Ishikawa (cell line): ENCODE measurements around the gene NSUN7.

Experiments used
- CEBPB ChIP-seq: IDR thresholded peaks from 2 replicates; pipeline ENCODE4 v1.6.1; 2012
- CREB1 ChIP-seq: IDR thresholded peaks from 2 replicates; pipeline ENCODE4 v1.6.1; 2012; ENCODE audit warnings: low read depth
- EGR1 ChIP-seq: IDR thresholded peaks from 2 replicates; pipeline ENCODE4 v1.6.1; 2012
- EP300 ChIP-seq: IDR thresholded peaks from 2 replicates; pipeline ENCODE4 v1.6.1; 2012; ENCODE audit warnings: borderline replicate concordance
- FOXM1 ChIP-seq: IDR thresholded peaks from 2 replicates; pipeline ENCODE4 v1.6.1; 2012; ENCODE audit warnings: low read depth, borderline replicate concordance
- MAX ChIP-seq: IDR thresholded peaks from 2 replicates; pipeline ENCODE4 v1.6.1; 2012
- NFIC ChIP-seq: IDR thresholded peaks from 2 replicates; pipeline ENCODE4 v1.6.1; 2012
- RAD21 ChIP-seq: IDR thresholded peaks from 2 replicates; pipeline ENCODE4 v1.6.1; 2012; ENCODE audit warnings: low read depth
- REST ChIP-seq: IDR thresholded peaks from 2 replicates; pipeline ENCODE4 v1.6.1; 2012; ENCODE audit warnings: low read depth, mild to moderate bottlenecking
- TAF1 ChIP-seq: IDR thresholded peaks from 2 replicates; pipeline ENCODE4 v1.6.1; 2012; ENCODE audit warnings: low read depth, mild to moderate bottlenecking
- TCF12 ChIP-seq: IDR thresholded peaks from 2 replicates; pipeline ENCODE4 v1.6.1; 2012; ENCODE audit warnings: low read depth
- TEAD4 ChIP-seq: IDR thresholded peaks from 2 replicates; pipeline ENCODE4 v1.6.1; 2012
- USF1 ChIP-seq: IDR thresholded peaks from 2 replicates; pipeline ENCODE4 v1.6.1; 2012
- YY1 ChIP-seq: IDR thresholded peaks from 2 replicates; pipeline ENCODE4 v1.6.1; 2012; ENCODE audit warnings: low read depth
- ZBTB7A ChIP-seq: IDR thresholded peaks from 2 replicates; pipeline ENCODE4 v1.6.1; 2012; ENCODE audit warnings: low read depth

The NSUN7 gene

GRCh38 chr4:40778090-40778489 is 28.3 kb downstream of the NSUN7 start:
- TF ChIP-seq EP300: no peak
- TF ChIP-seq CEBPB: no peak
- no peak for TF ChIP-seq REST
- TF ChIP-seq NFIC: no peak
- no peak for TF ChIP-seq ZBTB7A
- TF ChIP-seq TEAD4: no peak
- TF ChIP-seq TCF12: no peak

DNA sequence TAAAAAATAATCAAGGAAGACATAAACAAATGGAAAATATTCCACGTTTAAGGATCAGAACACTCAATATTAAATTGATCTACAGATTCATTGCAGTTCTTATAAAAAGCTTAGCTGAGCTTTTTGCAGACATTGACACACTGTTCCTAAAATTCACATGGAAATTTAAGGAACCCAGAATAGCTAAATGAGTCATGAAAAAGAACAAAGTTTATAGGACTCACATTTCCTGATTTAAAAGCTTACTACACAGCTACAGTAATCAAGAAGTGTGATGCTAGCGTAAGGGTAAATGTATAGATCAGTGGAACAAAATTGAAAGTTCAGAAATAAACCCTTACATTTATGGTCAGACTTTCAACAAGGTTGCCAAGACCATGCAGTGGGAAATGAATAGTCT is 33.1 kb downstream of the NSUN7 start:
- no peak for TF ChIP-seq USF1
- no peak for TF ChIP-seq TAF1
- TF ChIP-seq EGR1: no peak
- no peak for TF ChIP-seq TCF12
- no peak for TF ChIP-seq EP300

DNA sequence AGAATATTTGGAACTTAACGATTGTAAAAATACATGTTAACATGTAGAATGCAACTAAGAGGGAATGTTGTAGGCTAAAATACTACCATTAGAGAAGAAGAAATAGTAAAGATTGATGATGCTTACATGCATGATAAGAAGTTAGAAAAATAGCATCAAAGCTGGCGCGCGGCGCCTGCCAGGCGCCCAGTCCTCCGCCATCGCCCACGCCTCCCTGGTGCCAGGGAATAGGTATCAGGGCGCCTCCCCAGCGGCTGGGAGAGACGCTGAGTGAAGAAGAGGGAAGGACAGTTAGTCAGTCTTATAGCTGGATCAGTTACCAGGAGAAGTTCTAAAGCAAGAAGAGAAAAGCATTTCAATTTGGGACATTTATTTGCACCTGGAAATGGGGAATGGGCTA is 36.0 kb downstream of the NSUN7 start:
- TF ChIP-seq EP300: no peak
- TF ChIP-seq MAX: no peak
- TF ChIP-seq ZBTB7A: no peak
- TF ChIP-seq USF1: no peak
- TF ChIP-seq REST: no peak
- TF ChIP-seq TEAD4: no peak
- TF ChIP-seq EGR1: no peak
- no peak for TF ChIP-seq TAF1
- no peak for TF ChIP-seq CREB1
- no peak for TF ChIP-seq NFIC
- TF ChIP-seq YY1: no peak
- TF ChIP-seq FOXM1: no peak
- TF ChIP-seq CEBPB: no peak
- no peak for TF ChIP-seq RAD21
- no peak for TF ChIP-seq TCF12

DNA sequence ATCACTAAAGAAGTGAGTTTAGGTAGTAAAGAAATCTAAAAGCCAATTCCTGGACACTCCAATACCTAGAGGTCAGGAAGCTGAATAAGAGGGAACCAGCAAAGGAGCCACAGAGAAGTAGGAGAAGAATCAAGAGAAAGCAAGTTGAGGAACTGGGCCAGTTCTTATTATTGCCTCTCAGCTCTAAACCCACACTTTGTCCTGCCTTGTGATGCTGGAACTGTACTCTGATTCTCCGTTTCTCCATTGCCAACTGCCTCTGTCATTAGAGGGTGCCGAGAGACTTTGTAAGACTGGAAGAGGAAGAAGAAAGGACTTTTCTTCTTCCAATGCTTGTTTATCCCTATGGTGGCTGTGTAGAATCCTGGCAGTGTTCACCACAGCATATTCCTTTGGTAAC is 38.6 kb downstream of the NSUN7 start:
- no peak for TF ChIP-seq TAF1
- TF ChIP-seq TCF12: no peak
- TF ChIP-seq FOXM1: no peak
- TF ChIP-seq ZBTB7A: no peak
- TF ChIP-seq NFIC: no peak
- no peak for TF ChIP-seq CREB1
- no peak for TF ChIP-seq MAX
- TF ChIP-seq TEAD4: no peak
- TF ChIP-seq REST: no peak
- no peak for TF ChIP-seq EGR1
- TF ChIP-seq EP300: no peak
- TF ChIP-seq CEBPB: no peak
- TF ChIP-seq YY1: no peak

GRCh38 chr4:40789031-40789430 is 39.3 kb downstream of the NSUN7 start:
- no peak for TF ChIP-seq CREB1
- TF ChIP-seq EP300: no peak
- no peak for TF ChIP-seq FOXM1
- no peak for TF ChIP-seq EGR1
- no peak for TF ChIP-seq REST
